ENCODE data around the gene SIGLEC9.

DNA sequence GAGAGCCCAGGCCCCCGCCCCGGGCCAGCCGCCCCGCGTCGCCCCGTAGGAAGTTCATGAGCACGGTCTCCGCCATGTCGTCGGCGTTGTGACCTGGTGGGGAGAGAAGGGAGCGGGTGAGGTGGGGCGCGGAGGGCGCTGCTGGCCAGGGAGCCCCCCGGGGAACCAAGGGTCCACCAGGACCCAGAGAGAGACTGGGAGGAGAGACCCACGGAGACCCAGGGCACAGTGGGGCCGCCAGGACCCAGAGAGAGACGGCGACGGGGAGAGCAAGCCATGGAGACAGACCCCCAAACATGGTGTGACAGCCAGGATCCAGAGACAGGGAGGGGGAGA, 25.7 kb upstream of the SIGLEC9 start:
- TF ChIP-seq, protein P1, sequence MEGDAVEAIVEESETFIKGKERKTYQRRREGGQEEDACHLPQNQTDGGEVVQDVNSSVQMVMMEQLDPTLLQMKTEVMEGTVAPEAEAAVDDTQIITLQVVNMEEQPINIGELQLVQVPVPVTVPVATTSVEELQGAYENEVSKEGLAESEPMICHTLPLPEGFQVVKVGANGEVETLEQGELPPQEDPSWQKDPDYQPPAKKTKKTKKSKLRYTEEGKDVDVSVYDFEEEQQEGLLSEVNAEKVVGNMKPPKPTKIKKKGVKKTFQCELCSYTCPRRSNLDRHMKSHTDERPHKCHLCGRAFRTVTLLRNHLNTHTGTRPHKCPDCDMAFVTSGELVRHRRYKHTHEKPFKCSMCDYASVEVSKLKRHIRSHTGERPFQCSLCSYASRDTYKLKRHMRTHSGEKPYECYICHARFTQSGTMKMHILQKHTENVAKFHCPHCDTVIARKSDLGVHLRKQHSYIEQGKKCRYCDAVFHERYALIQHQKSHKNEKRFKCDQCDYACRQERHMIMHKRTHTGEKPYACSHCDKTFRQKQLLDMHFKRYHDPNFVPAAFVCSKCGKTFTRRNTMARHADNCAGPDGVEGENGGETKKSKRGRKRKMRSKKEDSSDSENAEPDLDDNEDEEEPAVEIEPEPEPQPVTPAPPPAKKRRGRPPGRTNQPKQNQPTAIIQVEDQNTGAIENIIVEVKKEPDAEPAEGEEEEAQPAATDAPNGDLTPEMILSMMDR (conservative IDR thresholded peaks at IDR 0.05; ENCODE audit: low read depth, low read length), result no peak
- TF ChIP-seq EZH2 (IDR thresholded peaks at IDR 0.05; ENCODE audit: low read length, unreplicated experiment), result no peak

Measured in PC-3 (cell line).